HCT116 (cell line): ENCODE data around the gene HEMGN. TPM values are rescaled to one million over a fixed set of nuclear protein-coding genes. Genes with fewer than 3 reads are reported as not detected.

Experiments
- ATAC-seq: fragments of 200-7000 bp; cut with Tn5 transposase; 2 replicates; pipeline ENCODE4 v1.9.1; 2020; ENCODE audit warnings: mild to moderate bottlenecking, moderate library complexity
- BruUV-seq: library from RNA; stranded (reverse); fragments of 400-500 nt; replicated peaks from 2 replicates; lab custom pipeline; 2021; lab: Mats Ljungman, UMichigan
- CTCF ChIA-PET: fragments of 300-600 bp; sonication (Branson Sonifier 250); formaldehyde crosslinking; loops from one replicate; lab custom pipeline; 2021; ENCODE audit warnings: antibody characterized with exemption; lab: Charles Lee
- POLR2A ChIA-PET: fragments of 300-600, 350-600 bp; sonication (Branson Sonifier 250); formaldehyde crosslinking; loops from one replicate; lab custom pipeline; 2021; ENCODE audit warnings: antibody characterized with exemption; lab: Charles Lee
- RAD21 ChIA-PET, 2 experiments: fragments of 300-600 bp; sonication (Branson Sonifier 250); formaldehyde crosslinking; loops; one replicate each; lab custom pipeline; 2023; ENCODE audit warnings: low total read pairs in 2 of 2; ENCODE audit not compliant: uncharacterized antibody in 2 of 2, unreplicated experiment in 2 of 2, low non-redundant PET in 1 of 2; lab: Charles Lee
- DNase-seq: peaks from one replicate; pipeline ENCODE4 v3.0.0-alpha.2; 2010; ENCODE audit warnings: low read depth, low spot score
- H2AFZ ChIP-seq: fragments of 200-600 bp; shearing (Covaris generic), sonication (generic); 2 replicates; pipeline ENCODE4 v1.6.1; 2017; ENCODE audit warnings: low read depth, mixed run types, mixed read lengths, antibody characterized with exemption, low read length; ENCODE audit not compliant: poor library complexity, severe bottlenecking
- H3K27ac ChIP-seq: 2 replicates; pipeline ENCODE4 v1.5.1; 2012; ENCODE audit warnings: low read depth, low read length
- H3K27me3 ChIP-seq: fragments of 200-600 bp; sonication (generic); 2 replicates; pipeline ENCODE4 v1.6.1; 2016; ENCODE audit warnings: mixed run types, low read length, mixed read lengths; ENCODE audit not compliant: insufficient read depth
- H3K36me3 ChIP-seq, 2 experiments: fragments of 200-500 bp in 1 of 2; fragments of 200-600 bp in 1 of 2; sonication (Bioruptor generic) in 1 of 2; sonication (generic) in 1 of 2; 2 replicates each; pipeline versions ENCODE4 v1.5.1 to v1.6.1; 2014 to 2016; ENCODE audit warnings: low read length in 2 of 2, inconsistent platforms in 1 of 2, mixed read lengths in 1 of 2, mixed run types in 1 of 2; ENCODE audit not compliant: insufficient read depth in 2 of 2, control insufficient read depth in 1 of 2
- H3K4me1 ChIP-seq, 2 experiments: fragments of 200-600 bp in 1 of 2; sonication (generic) in 1 of 2; 2 replicates each; pipeline versions ENCODE4 v1.5.1 to v1.6.1; 2012 to 2017; ENCODE audit warnings: low read length in 2 of 2, inconsistent platforms in 1 of 2, mild to moderate bottlenecking in 1 of 2, mixed read lengths in 1 of 2, mixed run types in 1 of 2, moderate library complexity in 1 of 2; ENCODE audit not compliant: insufficient read depth in 2 of 2, control insufficient read depth in 1 of 2
- H3K4me2 ChIP-seq: fragments of 200-600 bp; sonication (generic); 2 replicates; pipeline ENCODE4 v1.6.1; 2017; ENCODE audit warnings: mixed run types, low read length, mixed read lengths
- H3K4me3 ChIP-seq, 2 experiments: fragments of 200-600 bp in 1 of 2; sonication (generic) in 1 of 2; replicated peaks in 1 of 2; 2 replicates each; pipeline ENCODE4 v1.5.1; 2011 to 2016; ENCODE audit warnings: low read length in 2 of 2, control low read depth in 1 of 2, low read depth in 1 of 2, mild to moderate bottlenecking in 1 of 2, mixed read lengths in 1 of 2, mixed run types in 1 of 2
- H3K79me2 ChIP-seq: fragments of 200-600 bp; sonication (generic); 2 replicates; pipeline ENCODE4 v1.6.1; 2017; ENCODE audit warnings: mild to moderate bottlenecking, mixed run types, low read length, moderate library complexity, mixed read lengths; ENCODE audit not compliant: insufficient read depth
- H3K9ac ChIP-seq: fragments of 200-600 bp; sonication (generic); 2 replicates; pipeline ENCODE4 v1.6.1; 2016; ENCODE audit warnings: low read length, mixed read lengths
- H3K9me2 ChIP-seq: fragments of 200-600 bp; sonication (generic), shearing (Covaris generic); 2 replicates; pipeline ENCODE4 v1.6.1; 2017; ENCODE audit warnings: mixed run types, mild to moderate bottlenecking, moderate library complexity; ENCODE audit not compliant: insufficient read depth
- H3K9me3 ChIP-seq, 2 experiments: fragments of 200-500 bp in 1 of 2; fragments of 200-600 bp in 1 of 2; sonication (Bioruptor generic) in 1 of 2; sonication (generic) in 1 of 2; 2 replicates each; pipeline ENCODE4 v1.6.1; 2014 to 2017; ENCODE audit warnings: low read length in 2 of 2, mixed read lengths in 2 of 2, inconsistent platforms in 1 of 2, low read depth in 1 of 2, mild to moderate bottlenecking in 1 of 2, mixed run types in 1 of 2, moderate library complexity in 1 of 2; ENCODE audit not compliant: control insufficient read depth in 1 of 2, insufficient read depth in 1 of 2
- H4K20me1 ChIP-seq: fragments of 200-600 bp; sonication (generic), shearing (Covaris generic); 2 replicates; pipeline ENCODE4 v1.6.1; 2017; ENCODE audit warnings: mixed run types, mild to moderate bottlenecking, moderate library complexity; ENCODE audit not compliant: insufficient read depth
- CBX3 ChIP-seq: IDR thresholded peaks from 2 replicates; pipeline ENCODE4 v1.6.1; 2012; ENCODE audit warnings: low read depth
- EGR1 ChIP-seq: IDR thresholded peaks from 2 replicates; pipeline ENCODE4 v1.6.1; 2012; ENCODE audit warnings: low read depth
- ELF1 ChIP-seq: IDR thresholded peaks from 2 replicates; pipeline ENCODE4 v1.6.1; 2012; ENCODE audit warnings: low read depth, borderline replicate concordance
- EZH2phosphoT487 ChIP-seq: fragments of 200-600 bp; IDR thresholded peaks from 2 replicates; pipeline ENCODE4 v1.6.1; 2018; ENCODE audit warnings: antibody characterized with exemption, borderline replicate concordance
- FOSL1 ChIP-seq: IDR thresholded peaks from 2 replicates; pipeline ENCODE4 v1.6.1; 2012; ENCODE audit warnings: low read depth
- JUND ChIP-seq: IDR thresholded peaks from 2 replicates; pipeline ENCODE4 v1.6.1; 2012
- POLR2A ChIP-seq: IDR thresholded peaks from 2 replicates; pipeline ENCODE4 v1.7.0; 2011; ENCODE audit warnings: borderline replicate concordance; ENCODE audit not compliant: insufficient read depth, insufficient read length; ENCODE audit errors: extremely low read depth
- RAD21 ChIP-seq: IDR thresholded peaks from 2 replicates; pipeline ENCODE4 v1.6.1; 2012; ENCODE audit warnings: low read depth, mild to moderate bottlenecking
- SIN3A ChIP-seq: IDR thresholded peaks from 2 replicates; pipeline ENCODE4 v1.6.1; 2012; ENCODE audit warnings: low read depth
- TCF7L2 ChIP-seq: IDR thresholded peaks from 2 replicates; pipeline ENCODE4 v1.7.0; 2011; ENCODE audit warnings: borderline replicate concordance, inconsistent platforms; ENCODE audit not compliant: insufficient read depth, insufficient read length; ENCODE audit errors: extremely low read depth
- YY1 ChIP-seq: IDR thresholded peaks from 2 replicates; pipeline ENCODE4 v1.6.1; 2011; ENCODE audit warnings: low read length, low read depth, moderate library complexity, mild to moderate bottlenecking; ENCODE audit not compliant: insufficient replicate concordance; ENCODE audit errors: extremely low read depth
- ZBTB33 ChIP-seq: IDR thresholded peaks from 2 replicates; pipeline ENCODE4 v1.6.1; 2011; ENCODE audit warnings: mild to moderate bottlenecking, low read length, moderate library complexity; ENCODE audit not compliant: insufficient replicate concordance; ENCODE audit errors: extremely low read depth
- intact Hi-C: fragments of 100-400 bp; cut with micrococcal nuclease; formaldehyde crosslinking; loops from 2 replicates; pipeline ENCODE4 v1.10.0; 2022
- total RNA-seq: library from RNA; stranded (reverse); gene quantifications from one replicate; pipeline ENCODE4 v1.2.1, GENCODE V29; 2021; ENCODE audit not compliant: unreplicated experiment

The HEMGN gene
- total RNA-seq, 1 experiment from 2014 or later: not detected

- H3K27ac ChIP-seq: no peak overlapping the region
- no peaks in the 10 kb centered on the region for H3K4me1 ChIP-seq
- H3K9ac ChIP-seq: no peak overlapping the region
- no peak for TF ChIP-seq CBX3
- TF ChIP-seq YY1: no peak
- TF ChIP-seq EGR1: no peak
- TF ChIP-seq ZBTB33: no peak
- no peak for TF ChIP-seq RAD21
- no peaks in the 10 kb centered on the region for H3K27me3 ChIP-seq
- intact Hi-C loops: no loop called here
- ChIA-PET CTCF (interaction anchor here (2.0 kb wide), 1 partner anchor 14 kb away, joined by 4 read pairs; no protein-coding TSS in a partner anchor), POLR2A (no interaction called here), RAD21 (no interaction called here)
- peaks cover 0 to 17% of the 10 kb centered on the region in 2 experiments; a peak in 2 of 4 replicates for H3K36me3 ChIP-seq
- no peaks in the 10 kb centered on the region for H3K9me2 ChIP-seq
- BruUV-seq: no TSS peak
- DNase-seq (no peak), ATAC-seq (no peak)
- H3K4me3 ChIP-seq: no peak overlapping the region
- no peak overlapping the region for H2AFZ ChIP-seq
- H3K9me3 ChIP-seq: no peaks in the 10 kb centered on the region
- no peak overlapping the region for H3K4me2 ChIP-seq
- no peaks in the 10 kb centered on the region for H4K20me1 ChIP-seq
- no peaks in the 10 kb centered on the region for H3K79me2 ChIP-seq
These were observed 27.6 kb downstream of the HEMGN start for GRCh38 chr9:97910357-97910756.

- no peaks in the 10 kb centered on the region for H3K9me3 ChIP-seq
- no peaks in the 10 kb centered on the region for H3K9me2 ChIP-seq
- DNase-seq (no peak), ATAC-seq (no peak)
- TF ChIP-seq JUND (no peak), TCF7L2 (no peak), EGR1 (no peak), ELF1 (no peak), POLR2A (no peak), EZH2phosphoT487 (no peak), SIN3A (no peak), FOSL1 (no peak)
- H3K79me2 ChIP-seq: no peaks in the 10 kb centered on the region
- no TSS peak for BruUV-seq
- intact Hi-C loops: no loop called here
- ChIA-PET POLR2A (no interaction called here), CTCF (interaction anchor here (1.0 kb wide), 1 partner anchor 19 kb away, joined by 4 read pairs; no protein-coding TSS in a partner anchor), RAD21 (no interaction called here)
- no peak overlapping the region for H3K9ac ChIP-seq
- no peak overlapping the region for H2AFZ ChIP-seq
- no peak overlapping the region for H3K4me3 ChIP-seq
- no peaks in the 10 kb centered on the region for H4K20me1 ChIP-seq
- no peaks in the 10 kb centered on the region for H3K4me1 ChIP-seq
- H3K27me3 ChIP-seq: no peaks in the 10 kb centered on the region
- peaks cover 0 to 17% of the 10 kb centered on the region in 2 experiments; a peak in 2 of 4 replicates for H3K36me3 ChIP-seq
- no peak overlapping the region for H3K4me2 ChIP-seq
- H3K27ac ChIP-seq: no peak overlapping the region
These were observed 29.3 kb downstream of the HEMGN start for GRCh38 chr9:97908705-97909104.
